Measurements from ENCODE around the gene RBM39. TPM values are rescaled to one million over a fixed set of nuclear protein-coding genes. Genes with fewer than 3 reads are reported as not detected.

RBM39 gene
- total and polyA plus RNA-seq, 2 of the 13 experiments (the other 11 are each of a cell fraction or from before 2014, with no cell fraction given) = 788 to 920 TPM

DNA sequence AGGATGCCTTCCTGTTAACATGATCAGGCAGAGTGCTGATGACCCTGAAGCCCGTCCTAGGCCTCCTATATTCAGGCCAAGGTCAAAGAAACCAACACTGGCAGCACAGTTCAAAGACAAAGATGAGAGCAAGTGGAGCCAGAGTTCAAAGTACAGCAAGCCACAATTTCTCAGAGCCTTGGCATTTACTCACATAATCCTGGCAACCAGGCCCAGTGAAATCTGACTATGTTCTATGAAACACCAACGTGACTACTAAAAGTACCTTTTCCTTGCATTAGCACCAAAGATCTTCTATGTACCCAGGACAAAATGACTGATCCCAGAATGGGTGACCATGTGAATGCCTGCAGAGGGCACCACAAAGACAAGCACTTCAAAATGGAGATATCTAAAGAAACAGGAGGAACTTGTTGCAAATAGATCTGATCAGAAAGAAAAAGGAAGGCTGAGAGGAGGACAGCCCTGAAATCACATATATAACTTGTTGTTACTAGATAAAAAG lies 46.8 kb downstream of the RBM39 start:
- FAIRE-seq = no peak
- CTCF ChIA-PET (ENCODE audit: low intra/inter-chr PET ratio, low total read pairs) = no interaction called here
- TF ChIP-seq ARHGAP35 (CRISPR knock-in tag; IDR thresholded peaks at IDR 0.05; ENCODE audit: borderline replicate concordance) = no peak
- TF ChIP-seq RORA (CRISPR knock-in tag; IDR thresholded peaks at IDR 0.05) = peak; percentile 98
- no peak for TF ChIP-seq PAF1 (CRISPR knock-in tag; IDR thresholded peaks at IDR 0.05)
- TF ChIP-seq, protein P1, sequence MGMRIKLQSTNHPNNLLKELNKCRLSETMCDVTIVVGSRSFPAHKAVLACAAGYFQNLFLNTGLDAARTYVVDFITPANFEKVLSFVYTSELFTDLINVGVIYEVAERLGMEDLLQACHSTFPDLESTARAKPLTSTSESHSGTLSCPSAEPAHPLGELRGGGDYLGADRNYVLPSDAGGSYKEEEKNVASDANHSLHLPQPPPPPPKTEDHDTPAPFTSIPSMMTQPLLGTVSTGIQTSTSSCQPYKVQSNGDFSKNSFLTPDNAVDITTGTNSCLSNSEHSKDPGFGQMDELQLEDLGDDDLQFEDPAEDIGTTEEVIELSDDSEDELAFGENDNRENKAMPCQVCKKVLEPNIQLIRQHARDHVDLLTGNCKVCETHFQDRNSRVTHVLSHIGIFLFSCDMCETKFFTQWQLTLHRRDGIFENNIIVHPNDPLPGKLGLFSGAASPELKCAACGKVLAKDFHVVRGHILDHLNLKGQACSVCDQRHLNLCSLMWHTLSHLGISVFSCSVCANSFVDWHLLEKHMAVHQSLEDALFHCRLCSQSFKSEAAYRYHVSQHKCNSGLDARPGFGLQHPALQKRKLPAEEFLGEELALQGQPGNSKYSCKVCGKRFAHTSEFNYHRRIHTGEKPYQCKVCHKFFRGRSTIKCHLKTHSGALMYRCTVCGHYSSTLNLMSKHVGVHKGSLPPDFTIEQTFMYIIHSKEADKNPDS (CRISPR knock-in tag; IDR thresholded peaks at IDR 0.05) = 0 out of 2 replicates have a peak, but pooled peaks have one; percentile 60
- no peak for TF ChIP-seq PRPF4 (IDR thresholded peaks at IDR 0.05; ENCODE audit: low read depth, low read length, poor library complexity, severe bottlenecking)
- TF ChIP-seq ZMYM3 (CRISPR knock-in tag; IDR thresholded peaks at IDR 0.05) = peak; percentile 52
- TF ChIP-seq, protein P2, sequence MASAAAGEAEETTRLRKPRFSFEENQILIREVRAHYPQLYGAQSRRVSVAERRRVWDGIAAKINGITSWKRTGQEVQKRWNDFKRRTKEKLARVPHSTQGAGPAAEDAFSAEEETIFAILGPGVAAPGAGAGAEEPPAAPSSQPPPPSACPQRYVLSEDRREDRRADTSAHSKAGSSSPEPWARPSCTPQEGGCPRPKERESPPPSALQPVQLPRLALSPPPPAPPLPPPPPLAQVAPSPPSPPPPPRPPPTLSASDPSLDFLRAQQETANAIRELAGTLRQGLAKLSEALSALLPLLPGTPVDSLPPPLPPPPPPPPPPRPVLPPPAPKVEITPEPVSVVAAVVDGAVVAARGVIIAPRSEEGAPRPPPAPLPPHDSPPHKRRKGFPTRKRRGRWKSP (CRISPR knock-in tag; IDR thresholded peaks at IDR 0.05) = peak; percentile 14; the same call in 1 of the 2 replicates
- TF ChIP-seq ZNF530 (CRISPR knock-in tag; IDR thresholded peaks at IDR 0.05; ENCODE audit: low read depth) = no peak
- TF ChIP-seq CREM (IDR thresholded peaks at IDR 0.05) = peak; percentile 54; the same call in 1 of the 2 replicates
- no peak for TF ChIP-seq CREM (CRISPR knock-in tag; IDR thresholded peaks at IDR 0.05)
- TF ChIP-seq FOSL2 (CRISPR knock-in tag; IDR thresholded peaks at IDR 0.05) = peak; percentile 77
- TF ChIP-seq, protein P3, sequence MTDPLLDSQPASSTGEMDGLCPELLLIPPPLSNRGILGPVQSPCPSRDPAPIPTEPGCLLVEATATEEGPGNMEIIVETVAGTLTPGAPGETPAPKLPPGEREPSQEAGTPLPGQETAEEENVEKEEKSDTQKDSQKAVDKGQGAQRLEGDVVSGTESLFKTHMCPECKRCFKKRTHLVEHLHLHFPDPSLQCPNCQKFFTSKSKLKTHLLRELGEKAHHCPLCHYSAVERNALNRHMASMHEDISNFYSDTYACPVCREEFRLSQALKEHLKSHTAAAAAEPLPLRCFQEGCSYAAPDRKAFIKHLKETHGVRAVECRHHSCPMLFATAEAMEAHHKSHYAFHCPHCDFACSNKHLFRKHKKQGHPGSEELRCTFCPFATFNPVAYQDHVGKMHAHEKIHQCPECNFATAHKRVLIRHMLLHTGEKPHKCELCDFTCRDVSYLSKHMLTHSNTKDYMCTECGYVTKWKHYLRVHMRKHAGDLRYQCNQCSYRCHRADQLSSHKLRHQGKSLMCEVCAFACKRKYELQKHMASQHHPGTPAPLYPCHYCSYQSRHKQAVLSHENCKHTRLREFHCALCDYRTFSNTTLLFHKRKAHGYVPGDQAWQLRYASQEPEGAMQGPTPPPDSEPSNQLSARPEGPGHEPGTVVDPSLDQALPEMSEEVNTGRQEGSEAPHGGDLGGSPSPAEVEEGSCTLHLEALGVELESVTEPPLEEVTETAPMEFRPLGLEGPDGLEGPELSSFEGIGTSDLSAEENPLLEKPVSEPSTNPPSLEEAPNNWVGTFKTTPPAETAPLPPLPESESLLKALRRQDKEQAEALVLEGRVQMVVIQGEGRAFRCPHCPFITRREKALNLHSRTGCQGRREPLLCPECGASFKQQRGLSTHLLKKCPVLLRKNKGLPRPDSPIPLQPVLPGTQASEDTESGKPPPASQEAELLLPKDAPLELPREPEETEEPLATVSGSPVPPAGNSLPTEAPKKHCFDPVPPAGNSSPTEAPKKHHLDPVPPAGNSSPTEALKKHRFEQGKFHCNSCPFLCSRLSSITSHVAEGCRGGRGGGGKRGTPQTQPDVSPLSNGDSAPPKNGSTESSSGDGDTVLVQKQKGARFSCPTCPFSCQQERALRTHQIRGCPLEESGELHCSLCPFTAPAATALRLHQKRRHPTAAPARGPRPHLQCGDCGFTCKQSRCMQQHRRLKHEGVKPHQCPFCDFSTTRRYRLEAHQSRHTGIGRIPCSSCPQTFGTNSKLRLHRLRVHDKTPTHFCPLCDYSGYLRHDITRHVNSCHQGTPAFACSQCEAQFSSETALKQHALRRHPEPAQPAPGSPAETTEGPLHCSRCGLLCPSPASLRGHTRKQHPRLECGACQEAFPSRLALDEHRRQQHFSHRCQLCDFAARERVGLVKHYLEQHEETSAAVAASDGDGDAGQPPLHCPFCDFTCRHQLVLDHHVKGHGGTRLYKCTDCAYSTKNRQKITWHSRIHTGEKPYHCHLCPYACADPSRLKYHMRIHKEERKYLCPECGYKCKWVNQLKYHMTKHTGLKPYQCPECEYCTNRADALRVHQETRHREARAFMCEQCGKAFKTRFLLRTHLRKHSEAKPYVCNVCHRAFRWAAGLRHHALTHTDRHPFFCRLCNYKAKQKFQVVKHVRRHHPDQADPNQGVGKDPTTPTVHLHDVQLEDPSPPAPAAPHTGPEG (CRISPR knock-in tag; IDR thresholded peaks at IDR 0.05) = 0 out of 2 replicates have a peak, but pooled peaks have one; percentile 34
- TF ChIP-seq SP140L (CRISPR knock-in tag; IDR thresholded peaks at IDR 0.05; ENCODE audit: borderline replicate concordance) = no peak
- 0 out of 2 replicates have a peak, but pooled peaks have one; percentile 5 for TF ChIP-seq PHF20 (CRISPR knock-in tag; IDR thresholded peaks at IDR 0.05)

More for the DNA sequence above, 46.8 kb downstream of the RBM39 start:
- DNase-seq (ENCODE audit: low spot score) = peak; percentile 67
- 24% methylated on average over 2 of the region's 2 CpGs for WGBS (ENCODE audit: low lambda C conversion rate)
- BruUV-seq (replicated peaks) = no TSS peak
- POLR2A ChIA-PET = interaction anchor here (0.7 to 2.4 kb wide), 2 partner anchors 47 to 240 kb away, joined by 3 to 17 read pairs; partner anchors contain the start of gene RBM39
- ATAC-seq = no peak
- H3K27me3 ChIP-seq (ENCODE audit: control insufficient read depth in 1 of 2, insufficient read depth in 2 of 2, low read length in 2 of 2) = no peaks in the 10 kb centered on the region; a peak in 1 of 5 replicates
- no peak overlapping the region for H2AFZ ChIP-seq (ENCODE audit: low read length)
- H3K9ac ChIP-seq (ENCODE audit: insufficient read depth, low read depth, low read length) = peak overlapping the region; percentile 2
- H3K9me3 ChIP-seq (ENCODE audit: low read length) = no peaks in the 10 kb centered on the region
- peaks cover 6 to 11% of the 10 kb centered on the region in 2 experiments; a peak in 4 of 5 replicates for H3K36me3 ChIP-seq (replicated peaks in 1 of 2; ENCODE audit: control insufficient read depth in 1 of 2, insufficient read depth in 2 of 2, low read length in 2 of 2)
- no peak overlapping the region; a peak in 1 of 6 replicates for H3K4me3 ChIP-seq (replicated peaks in 1 of 3; ENCODE audit: insufficient read depth in 1 of 3, low read depth in 2 of 3, low read length in 3 of 3)
- in situ Hi-C loops (cut with HindIII; ENCODE audit: extremely low pct_ligation_motif_present, low pct_unique_long_range_greater_than_20kb) = no loop called here
- peaks cover 29% of the 10 kb centered on the region for H3K79me2 ChIP-seq (ENCODE audit: insufficient read depth, low read length)
- H3K4me2 ChIP-seq (ENCODE audit: low read depth, low read length) = peak overlapping the region; percentile 40
- intact Hi-C loops (cut with micrococcal nuclease; ENCODE audit: unreplicated experiment) = loop anchor here (10.0 kb wide), 2 partner anchors 190 to 230 kb away; no protein-coding TSS in a partner anchor
- peaks cover 43% of the 10 kb centered on the region for H3K4me1 ChIP-seq (ENCODE audit: insufficient read depth, low read length)
- no peaks in the 10 kb centered on the region for H4K20me1 ChIP-seq (ENCODE audit: insufficient read depth, low read length)
- peak overlapping the region; percentile 58 for H3K27ac ChIP-seq (ENCODE audit: extremely low read length, insufficient read depth, low read length)
